Activated T-helper 17 cell treated with anti-CD3 and anti-CD28 coated beads, Interleukin-2, amount 50 U/mL, for 72 hours (primary cell): ENCODE measurements around the gene SHLD2. TPM values are rescaled to one million over a fixed set of nuclear protein-coding genes. Genes with fewer than 3 reads are reported as not detected.
A peak's percentile ranks its signal among the peaks of the same experiment; 100 is the strongest.

Source experiments
- ATAC-seq: fragments of 150-1000 bp; cut with Tn5 transposase; replicated peaks from 2 replicates; pipeline ENCODE4 v1.10.0; 2021; ENCODE audit warnings: mild to moderate bottlenecking, moderate library complexity
- H3K27ac Mint-ChIP-seq: one replicate; pipeline ENCODE4 v1.8.0; 2022; ENCODE audit warnings: mixed read lengths
- H3K27me3 Mint-ChIP-seq: one replicate; pipeline ENCODE4 v1.8.0; 2022; ENCODE audit warnings: mixed read lengths
- H3K36me3 Mint-ChIP-seq: one replicate; pipeline ENCODE4 v1.8.0; 2022; ENCODE audit warnings: low read depth, mild to moderate bottlenecking, mixed read lengths
- H3K4me1 Mint-ChIP-seq: one replicate; pipeline ENCODE4 v1.8.0; 2022; ENCODE audit warnings: mixed read lengths
- H3K4me3 Mint-ChIP-seq: one replicate; pipeline ENCODE4 v1.8.0; 2022; ENCODE audit warnings: mild to moderate bottlenecking, mixed read lengths
- H3K9me3 Mint-ChIP-seq: one replicate; pipeline ENCODE4 v1.8.0; 2022; ENCODE audit warnings: mixed read lengths
- total RNA-seq, 2 donors: library from RNA; stranded (reverse); gene quantifications; one replicate each; pipeline ENCODE4 v1.2.3, GENCODE V29; 2022

SHLD2 gene, protein sequence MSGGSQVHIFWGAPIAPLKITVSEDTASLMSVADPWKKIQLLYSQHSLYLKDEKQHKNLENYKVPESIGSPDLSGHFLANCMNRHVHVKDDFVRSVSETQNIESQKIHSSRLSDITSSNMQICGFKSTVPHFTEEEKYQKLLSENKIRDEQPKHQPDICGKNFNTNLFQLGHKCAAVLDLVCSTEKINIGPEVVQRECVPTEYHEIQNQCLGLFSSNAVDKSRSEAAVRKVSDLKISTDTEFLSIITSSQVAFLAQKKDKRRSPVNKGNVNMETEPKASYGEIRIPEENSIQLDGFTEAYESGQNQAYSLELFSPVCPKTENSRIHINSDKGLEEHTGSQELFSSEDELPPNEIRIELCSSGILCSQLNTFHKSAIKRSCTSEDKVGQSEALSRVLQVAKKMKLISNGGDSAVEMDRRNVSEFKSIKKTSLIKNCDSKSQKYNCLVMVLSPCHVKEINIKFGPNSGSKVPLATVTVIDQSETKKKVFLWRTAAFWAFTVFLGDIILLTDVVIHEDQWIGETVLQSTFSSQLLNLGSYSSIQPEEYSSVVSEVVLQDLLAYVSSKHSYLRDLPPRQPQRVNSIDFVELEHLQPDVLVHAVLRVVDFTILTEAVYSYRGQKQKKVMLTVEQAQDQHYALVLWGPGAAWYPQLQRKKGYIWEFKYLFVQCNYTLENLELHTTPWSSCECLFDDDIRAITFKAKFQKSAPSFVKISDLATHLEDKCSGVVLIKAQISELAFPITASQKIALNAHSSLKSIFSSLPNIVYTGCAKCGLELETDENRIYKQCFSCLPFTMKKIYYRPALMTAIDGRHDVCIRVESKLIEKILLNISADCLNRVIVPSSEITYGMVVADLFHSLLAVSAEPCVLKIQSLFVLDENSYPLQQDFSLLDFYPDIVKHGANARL
- 10 to 100 TPM; 27.6 to 41.5 TPM for total RNA-seq

DNA sequence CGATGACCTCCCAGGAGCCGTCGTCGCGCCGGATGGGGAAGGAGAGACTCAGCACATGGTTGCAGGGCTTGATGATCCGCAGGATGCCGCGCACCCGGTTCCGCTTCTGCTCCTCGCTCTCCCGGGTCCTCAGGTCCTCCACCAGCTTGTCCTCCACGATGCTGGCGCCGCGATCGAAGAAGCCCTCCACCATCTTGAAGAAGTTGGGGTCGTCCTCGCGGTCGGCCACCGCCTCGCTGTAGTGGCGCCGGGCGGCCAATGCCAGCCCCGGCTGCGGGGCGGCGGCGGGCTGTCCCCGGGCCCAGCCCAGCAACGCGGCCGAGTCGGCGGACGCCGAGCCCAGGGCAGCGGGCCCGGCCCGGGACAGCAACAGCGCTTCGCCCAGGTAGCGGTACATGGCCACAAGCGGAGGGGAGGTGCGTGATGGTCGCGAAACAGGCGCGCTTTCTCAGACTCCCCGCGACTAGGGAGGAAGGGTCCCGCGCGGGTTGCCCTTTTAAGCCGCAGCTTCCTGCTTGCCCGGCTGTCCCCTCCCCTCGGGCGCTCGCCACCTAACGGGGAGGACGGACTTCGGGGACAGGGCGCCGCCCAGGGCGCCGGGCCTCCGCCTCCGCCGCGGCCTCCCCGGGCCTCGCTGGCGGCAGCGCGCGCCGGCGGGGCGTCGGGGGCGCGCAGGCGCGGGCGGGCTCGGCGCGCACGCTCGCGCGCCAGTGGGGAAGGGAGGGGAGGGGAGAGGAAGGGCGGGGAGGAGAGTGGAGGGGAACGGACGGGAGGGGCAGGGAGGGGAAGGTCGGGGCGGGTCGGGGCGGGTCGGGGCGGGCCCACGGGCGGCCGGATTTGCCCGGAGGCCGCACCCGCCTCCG lies at the start of gene SHLD2, which contains the start of gene GLUD1:
TSS of gene SHLD2 (plus strand) at position 834 of the 863 bp plus-strand sequence. CDS start 56,149 bp downstream, outside the sequence.
TSS of gene GLUD1 (minus strand) at position 471 of the 863 bp plus-strand sequence. CDS start at position 397, 74 bp downstream.
- H3K36me3 Mint-ChIP-seq, result peaks cover 79% of the 10 kb centered on the region
- H3K4me1 Mint-ChIP-seq, result peaks cover 28% of the 10 kb centered on the region
- peak; percentile 76 for ATAC-seq
- peak within 1 kb of the TSS; percentile 96 for H3K27ac Mint-ChIP-seq
- no peaks in the 10 kb centered on the region for H3K27me3 Mint-ChIP-seq
- peak within 1 kb of the TSS; percentile 98 for H3K4me3 Mint-ChIP-seq
- no peaks in the 10 kb centered on the region for H3K9me3 Mint-ChIP-seq

DNA sequence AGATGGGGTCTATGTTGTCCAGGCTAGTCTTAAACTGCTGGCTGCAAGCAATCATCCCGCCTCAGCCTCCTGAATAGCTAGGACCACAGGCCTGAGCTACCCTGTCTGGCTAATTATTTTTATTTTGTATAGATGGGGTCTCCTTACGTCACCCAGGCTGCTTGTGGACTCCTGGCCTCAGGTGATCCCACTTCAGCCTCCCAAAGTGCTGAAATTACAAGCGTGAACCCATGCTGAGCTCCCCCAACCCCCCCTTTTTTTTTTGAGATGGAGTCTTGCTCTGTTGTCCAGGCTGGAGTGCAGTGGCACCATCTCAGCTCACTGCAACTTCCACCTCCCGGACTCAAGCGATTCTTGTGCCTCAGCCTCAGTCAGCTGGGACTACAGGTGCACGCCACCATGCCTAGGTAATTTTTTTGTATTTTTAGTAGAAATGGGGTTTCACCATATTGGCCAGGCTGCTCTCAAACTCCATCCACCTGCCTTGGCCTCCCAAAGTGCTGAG lies 49.5 kb upstream of the SHLD2 start:
- Mint-ChIP-seq H3K36me3 (peaks cover 60% of the 10 kb centered on the region), H3K27me3 (no peaks in the 10 kb centered on the region), H3K4me1 (no peaks in the 10 kb centered on the region), H3K27ac (no peak overlapping the region), H3K9me3 (no peaks in the 10 kb centered on the region), H3K4me3 (no peak overlapping the region)
- no peak for ATAC-seq

DNA sequence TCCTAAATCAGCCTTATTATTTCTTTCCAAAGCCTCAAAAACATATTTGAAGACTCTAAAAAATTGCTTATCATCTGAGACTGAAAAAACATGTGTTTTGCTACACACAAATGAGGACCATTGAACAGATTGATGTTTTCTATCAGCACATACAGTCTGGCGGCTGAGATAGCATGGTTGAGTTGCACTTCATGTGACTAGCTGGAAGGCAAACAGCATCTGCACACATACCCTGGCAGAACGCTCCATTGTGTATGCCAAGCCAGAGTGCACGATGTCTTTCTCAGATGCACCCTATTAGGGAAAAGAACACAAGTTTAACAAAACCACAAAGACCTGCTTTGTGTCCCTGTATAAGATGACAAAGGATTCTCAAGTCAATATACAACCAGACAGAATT lies 41.9 kb upstream of the SHLD2 start:
- H3K4me3 Mint-ChIP-seq, result no peak overlapping the region
- ATAC-seq, result no peak
- H3K36me3 Mint-ChIP-seq, result peaks cover 29% of the 10 kb centered on the region
- no peaks in the 10 kb centered on the region for H3K9me3 Mint-ChIP-seq
- no peaks in the 10 kb centered on the region for H3K4me1 Mint-ChIP-seq
- H3K27ac Mint-ChIP-seq, result no peak overlapping the region
- H3K27me3 Mint-ChIP-seq, result no peaks in the 10 kb centered on the region

DNA sequence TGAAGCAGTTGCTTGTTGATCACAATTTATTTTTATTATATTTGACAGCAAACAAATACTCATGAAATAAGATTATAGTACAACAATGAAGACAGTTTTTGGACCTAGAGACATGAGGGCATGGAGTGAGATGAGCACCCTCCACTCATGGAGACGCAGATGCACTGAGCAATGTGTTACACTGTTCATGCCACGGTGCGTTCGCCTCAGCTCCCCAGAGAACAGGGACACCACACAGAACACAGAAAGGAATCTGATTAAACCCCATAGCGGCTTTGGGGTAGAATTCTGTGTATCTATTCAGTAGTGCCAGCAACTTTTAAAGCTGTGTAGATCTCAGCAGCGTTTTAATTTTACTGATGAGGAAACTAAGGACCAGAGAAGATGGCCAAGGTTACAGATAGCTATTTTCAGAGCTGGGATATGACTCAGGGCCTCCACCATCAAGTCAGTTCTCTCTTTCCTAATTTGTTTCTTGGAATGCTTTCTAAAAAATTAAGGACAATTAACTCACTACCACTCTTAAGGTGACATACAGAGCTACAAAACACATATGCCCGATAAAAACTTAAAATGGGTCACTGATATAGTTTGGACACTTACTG lies 41.3 kb upstream of the SHLD2 start:
- H3K27ac Mint-ChIP-seq, result no peak overlapping the region
- no peak for ATAC-seq
- no peaks in the 10 kb centered on the region for H3K9me3 Mint-ChIP-seq
- no peaks in the 10 kb centered on the region for H3K27me3 Mint-ChIP-seq
- no peak overlapping the region for H3K4me3 Mint-ChIP-seq
- H3K36me3 Mint-ChIP-seq, result peaks cover 23% of the 10 kb centered on the region
- H3K4me1 Mint-ChIP-seq, result no peaks in the 10 kb centered on the region

DNA sequence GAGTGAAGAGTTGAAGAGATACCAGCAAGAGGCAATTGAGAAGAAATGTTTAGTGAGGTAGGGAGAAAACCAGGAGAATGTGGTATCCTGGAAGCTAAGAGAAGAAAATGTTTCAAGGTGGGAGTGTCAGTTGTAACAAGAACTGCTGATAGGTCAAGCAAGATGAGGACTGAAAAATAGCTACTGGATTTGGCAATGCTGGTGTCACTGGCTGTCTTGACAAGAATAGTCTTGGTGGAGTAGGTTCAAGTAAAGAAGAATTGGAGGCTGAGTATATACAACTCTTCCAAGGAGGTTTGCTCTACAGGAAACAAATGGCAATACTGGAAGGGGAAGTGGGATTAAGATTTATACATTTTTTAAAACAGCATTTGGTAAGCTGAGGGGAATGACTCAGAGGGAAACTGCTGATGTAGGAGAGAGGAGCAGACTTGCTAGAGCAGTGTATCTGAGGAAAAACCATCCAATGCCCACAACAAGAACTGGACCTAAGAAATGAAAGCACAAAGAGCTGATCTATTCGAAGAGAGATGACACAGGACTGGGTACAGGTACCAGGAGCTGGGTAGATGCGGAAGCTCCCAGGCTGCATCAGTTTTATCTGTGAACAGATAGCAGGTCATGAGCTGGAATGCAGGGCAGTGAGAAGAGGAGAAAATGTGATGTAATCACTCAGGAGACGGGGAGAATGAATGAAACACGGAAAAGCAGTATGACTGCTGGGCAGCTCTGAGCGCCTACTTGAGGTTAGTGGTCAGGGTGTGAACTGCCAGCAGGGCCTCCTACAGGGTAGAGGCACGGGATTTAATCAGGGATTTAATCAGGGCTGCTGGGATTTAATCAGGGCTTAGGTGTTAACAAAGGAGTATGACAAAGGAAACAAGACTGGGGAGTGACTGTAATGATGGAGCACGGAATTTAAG lies 40.4 kb upstream of the SHLD2 start:
- H3K4me1 Mint-ChIP-seq, result no peaks in the 10 kb centered on the region
- no peaks in the 10 kb centered on the region for H3K9me3 Mint-ChIP-seq
- H3K27me3 Mint-ChIP-seq, result no peaks in the 10 kb centered on the region
- no peak overlapping the region for H3K27ac Mint-ChIP-seq
- no peak overlapping the region for H3K4me3 Mint-ChIP-seq
- peak; percentile 87 for ATAC-seq
- peaks cover 14% of the 10 kb centered on the region for H3K36me3 Mint-ChIP-seq

DNA sequence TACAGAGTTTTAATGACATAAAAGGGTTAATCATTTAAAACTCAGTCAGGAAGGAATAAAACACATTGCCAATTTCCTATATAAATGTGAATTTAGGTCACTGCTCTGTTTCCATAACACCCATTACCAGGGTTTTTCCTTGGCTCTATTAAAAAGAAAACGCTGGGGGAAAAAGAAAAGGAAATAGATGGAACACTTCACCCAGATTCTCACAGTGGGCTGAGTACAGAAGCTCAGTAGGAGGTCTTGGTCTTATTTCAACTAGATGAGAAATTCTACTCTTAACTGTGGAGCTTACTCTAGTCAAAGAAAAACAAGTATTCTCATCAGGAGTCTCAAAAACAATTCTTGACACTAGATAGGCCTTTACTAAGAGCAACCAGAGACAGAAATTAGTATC lies 36.8 kb upstream of the SHLD2 start:
- Mint-ChIP-seq H3K4me1 (no peaks in the 10 kb centered on the region), H3K9me3 (no peaks in the 10 kb centered on the region), H3K27me3 (no peaks in the 10 kb centered on the region), H3K27ac (no peak overlapping the region), H3K36me3 (no peaks in the 10 kb centered on the region), H3K4me3 (no peak overlapping the region)
- ATAC-seq, result no peak

DNA sequence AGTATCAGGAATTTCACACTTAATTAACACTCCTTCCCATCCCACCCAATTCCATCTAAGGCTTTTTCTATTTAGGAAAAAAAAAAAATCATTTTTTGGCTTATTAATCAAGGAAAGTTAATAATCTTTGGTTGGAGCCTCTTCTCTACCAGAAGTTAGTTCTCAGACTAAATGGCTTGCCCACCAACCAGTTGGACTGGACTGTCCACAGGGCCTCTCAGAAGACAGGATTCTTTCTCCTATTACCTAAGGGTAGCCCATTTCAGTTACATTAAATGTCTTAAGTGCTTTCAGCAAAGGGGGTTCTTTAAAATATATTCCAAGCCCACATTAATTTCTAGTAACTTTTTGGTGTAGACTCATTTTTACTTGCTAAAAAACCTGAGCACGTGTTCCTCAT lies 35.6 kb upstream of the SHLD2 start:
- Mint-ChIP-seq H3K4me1 (no peaks in the 10 kb centered on the region), H3K9me3 (no peaks in the 10 kb centered on the region), H3K36me3 (no peaks in the 10 kb centered on the region), H3K4me3 (no peak overlapping the region), H3K27me3 (no peaks in the 10 kb centered on the region), H3K27ac (no peak overlapping the region)
- no peak for ATAC-seq

DNA sequence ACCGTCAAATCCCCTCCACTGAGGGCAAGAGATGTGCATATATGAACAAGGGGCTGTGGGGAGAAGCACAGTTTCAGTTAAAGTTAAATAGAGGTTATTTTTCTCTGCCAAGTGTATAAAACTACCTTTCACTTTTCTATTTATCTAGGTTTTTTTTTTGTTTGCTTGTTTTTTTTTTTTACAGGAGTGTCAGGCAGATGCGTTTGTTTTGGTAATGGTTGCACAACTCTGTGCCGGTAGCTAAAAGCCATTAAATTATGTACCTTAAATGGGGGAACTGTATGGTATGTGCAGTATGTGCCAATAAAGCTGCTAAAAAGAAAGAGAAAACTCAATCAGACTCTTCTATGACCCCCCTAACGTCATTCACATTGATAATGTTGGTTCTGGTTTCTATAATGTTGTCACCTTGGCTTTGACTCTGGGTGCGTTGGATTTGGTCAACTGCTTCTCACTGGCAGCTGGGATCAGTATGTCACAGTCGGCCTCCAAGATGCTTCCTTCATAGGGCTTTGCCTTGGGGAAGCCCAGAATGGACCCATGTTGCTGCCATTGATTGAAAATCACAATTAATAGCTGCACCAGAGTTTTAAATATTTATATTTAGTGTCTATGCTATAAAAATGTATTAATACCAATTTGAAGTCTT lies 34.6 kb upstream of the SHLD2 start:
- no peaks in the 10 kb centered on the region for H3K4me1 Mint-ChIP-seq
- H3K27ac Mint-ChIP-seq, result no peak overlapping the region
- H3K9me3 Mint-ChIP-seq, result no peaks in the 10 kb centered on the region
- no peaks in the 10 kb centered on the region for H3K27me3 Mint-ChIP-seq
- no peak for ATAC-seq
- no peak overlapping the region for H3K4me3 Mint-ChIP-seq
- no peaks in the 10 kb centered on the region for H3K36me3 Mint-ChIP-seq

DNA sequence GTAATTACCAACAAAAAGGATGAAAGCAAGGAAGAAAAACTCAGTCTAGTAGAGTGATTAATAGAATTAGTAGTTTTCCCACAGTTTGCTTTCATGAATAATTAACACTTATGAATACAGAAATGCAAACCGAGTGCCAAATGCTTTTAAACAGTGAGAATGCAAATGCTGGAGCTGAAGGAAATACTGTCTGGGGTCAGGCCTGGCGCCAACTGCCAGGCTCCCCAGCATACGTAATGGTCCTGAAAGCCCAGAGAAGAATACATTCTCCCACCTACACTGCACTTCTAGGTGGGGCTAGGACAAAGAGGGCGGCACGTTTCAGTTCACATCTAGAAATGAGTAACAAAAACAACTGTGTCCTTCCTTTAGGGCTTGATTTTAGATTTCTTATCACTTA lies 30.4 kb upstream of the SHLD2 start:
- Mint-ChIP-seq H3K9me3 (no peaks in the 10 kb centered on the region), H3K4me3 (no peak overlapping the region), H3K27ac (no peak overlapping the region), H3K36me3 (no peaks in the 10 kb centered on the region), H3K4me1 (peaks cover 3% of the 10 kb centered on the region), H3K27me3 (no peaks in the 10 kb centered on the region)
- no peak for ATAC-seq

DNA sequence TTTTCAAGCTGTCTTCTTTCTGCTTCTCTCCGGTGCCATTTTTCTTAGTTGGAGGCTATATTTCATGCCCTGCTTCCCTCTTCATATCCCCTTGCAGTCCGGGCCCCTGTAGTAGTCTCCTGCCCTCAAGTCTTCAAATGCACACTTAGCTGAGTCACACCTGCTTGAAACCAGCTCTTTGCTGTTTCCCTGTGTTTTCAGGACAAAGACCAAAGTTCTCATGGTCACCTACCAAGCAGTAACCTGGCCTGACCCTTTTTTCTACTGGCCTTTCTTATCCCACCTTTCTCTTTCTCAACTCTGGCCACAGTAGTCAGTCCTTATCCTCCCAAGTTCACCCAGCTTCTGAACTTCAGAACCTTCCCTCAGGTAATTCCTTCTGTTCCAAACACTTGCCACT lies 28.8 kb upstream of the SHLD2 start:
- peaks cover 3% of the 10 kb centered on the region for H3K4me1 Mint-ChIP-seq
- H3K36me3 Mint-ChIP-seq, result no peaks in the 10 kb centered on the region
- H3K27me3 Mint-ChIP-seq, result no peaks in the 10 kb centered on the region
- peak overlapping the region; percentile 60 for H3K27ac Mint-ChIP-seq
- no peak overlapping the region for H3K4me3 Mint-ChIP-seq
- ATAC-seq, result no peak
- no peaks in the 10 kb centered on the region for H3K9me3 Mint-ChIP-seq

DNA sequence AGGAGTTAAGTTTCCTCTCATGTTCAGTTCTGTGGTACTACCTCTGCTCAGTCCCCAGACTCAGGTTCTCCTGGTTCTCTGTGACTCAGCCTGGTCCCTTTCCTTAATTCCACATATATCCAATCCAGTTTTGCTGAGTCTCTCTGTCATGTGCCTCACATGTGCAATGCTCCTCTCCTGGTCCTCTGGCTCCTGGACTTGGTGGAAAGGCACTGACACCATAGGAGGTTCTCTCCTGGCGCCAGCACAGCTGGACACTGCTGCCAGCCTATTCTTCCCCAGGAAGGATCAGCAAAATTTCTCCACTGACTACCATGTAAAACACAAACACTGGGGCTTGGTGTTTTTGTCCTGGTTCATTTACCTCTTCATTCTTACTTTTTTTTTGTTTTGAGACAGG lies 28.1 kb upstream of the SHLD2 start:
- no peaks in the 10 kb centered on the region for H3K9me3 Mint-ChIP-seq
- no peak overlapping the region for H3K4me3 Mint-ChIP-seq
- H3K27me3 Mint-ChIP-seq, result no peaks in the 10 kb centered on the region
- no peaks in the 10 kb centered on the region for H3K36me3 Mint-ChIP-seq
- peaks cover 9% of the 10 kb centered on the region for H3K4me1 Mint-ChIP-seq
- ATAC-seq, result no peak
- peak overlapping the region; percentile 60 for H3K27ac Mint-ChIP-seq

DNA sequence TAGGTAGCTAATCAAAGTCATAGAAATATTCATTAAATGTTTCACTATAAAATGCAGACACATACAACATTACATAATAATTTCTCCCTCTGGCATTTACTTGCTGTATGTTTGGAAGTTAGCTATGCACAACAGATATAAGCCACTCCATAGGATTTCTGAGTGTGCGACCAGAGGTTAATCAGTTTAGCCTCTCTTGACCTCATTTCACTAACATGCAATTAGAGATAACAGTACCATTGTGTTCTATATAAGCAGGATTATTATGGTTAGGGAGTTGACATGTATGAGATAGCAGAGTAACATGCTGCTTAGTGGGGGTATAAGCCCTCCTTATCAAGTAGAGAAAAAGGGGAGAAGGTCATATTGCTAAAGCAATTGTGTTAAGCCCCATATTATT lies 26.7 kb upstream of the SHLD2 start:
- Mint-ChIP-seq H3K4me3 (no peak overlapping the region), H3K36me3 (no peaks in the 10 kb centered on the region), H3K27me3 (no peaks in the 10 kb centered on the region), H3K9me3 (no peaks in the 10 kb centered on the region), H3K27ac (no peak overlapping the region), H3K4me1 (peaks cover 10% of the 10 kb centered on the region)
- ATAC-seq, result no peak
